Measurements from ENCODE around the gene POU6F1.
"Not testable (repeated sequence)": the region's sequence is repeated elsewhere in the genome, so short reads cannot be mapped to it uniquely, and the experiment has no call there.

Gene POU6F1

DNA sequence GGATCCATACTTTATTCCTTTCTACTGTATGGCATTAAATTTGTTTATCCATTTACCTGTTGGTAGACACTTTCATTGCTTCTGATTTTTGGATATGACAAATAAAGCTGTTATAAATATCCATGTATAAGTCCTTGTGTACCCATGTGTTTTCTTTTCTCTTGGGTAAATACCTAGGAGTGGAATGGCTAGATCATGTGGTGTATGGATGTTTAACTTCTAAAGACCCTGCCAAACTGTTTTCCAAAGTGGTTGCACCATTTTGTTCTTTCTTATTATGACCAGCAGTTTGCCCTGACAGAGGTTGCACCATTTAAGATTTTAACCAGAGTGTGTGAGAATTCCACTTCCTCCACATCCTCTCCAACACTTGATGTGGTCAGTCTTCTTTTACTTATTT lies 14.8 kb upstream of the POU6F1 start:
- TF ChIP-seq, protein P1, sequence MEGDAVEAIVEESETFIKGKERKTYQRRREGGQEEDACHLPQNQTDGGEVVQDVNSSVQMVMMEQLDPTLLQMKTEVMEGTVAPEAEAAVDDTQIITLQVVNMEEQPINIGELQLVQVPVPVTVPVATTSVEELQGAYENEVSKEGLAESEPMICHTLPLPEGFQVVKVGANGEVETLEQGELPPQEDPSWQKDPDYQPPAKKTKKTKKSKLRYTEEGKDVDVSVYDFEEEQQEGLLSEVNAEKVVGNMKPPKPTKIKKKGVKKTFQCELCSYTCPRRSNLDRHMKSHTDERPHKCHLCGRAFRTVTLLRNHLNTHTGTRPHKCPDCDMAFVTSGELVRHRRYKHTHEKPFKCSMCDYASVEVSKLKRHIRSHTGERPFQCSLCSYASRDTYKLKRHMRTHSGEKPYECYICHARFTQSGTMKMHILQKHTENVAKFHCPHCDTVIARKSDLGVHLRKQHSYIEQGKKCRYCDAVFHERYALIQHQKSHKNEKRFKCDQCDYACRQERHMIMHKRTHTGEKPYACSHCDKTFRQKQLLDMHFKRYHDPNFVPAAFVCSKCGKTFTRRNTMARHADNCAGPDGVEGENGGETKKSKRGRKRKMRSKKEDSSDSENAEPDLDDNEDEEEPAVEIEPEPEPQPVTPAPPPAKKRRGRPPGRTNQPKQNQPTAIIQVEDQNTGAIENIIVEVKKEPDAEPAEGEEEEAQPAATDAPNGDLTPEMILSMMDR (conservative IDR thresholded peaks at IDR 0.05; ENCODE audit: low read depth) = no peak
- CTCF ChIA-PET = no interaction called here
- DNase-seq (ENCODE audit: low spot score) = no peak
- POLR2A ChIA-PET (ENCODE audit: low non-redundant PET) = interaction anchor here (0.7 kb wide), 1 partner anchor 108 kb away, joined by 5 read pairs; no protein-coding TSS in a partner anchor
- H3K27ac ChIP-seq = no peak overlapping the region

DNA sequence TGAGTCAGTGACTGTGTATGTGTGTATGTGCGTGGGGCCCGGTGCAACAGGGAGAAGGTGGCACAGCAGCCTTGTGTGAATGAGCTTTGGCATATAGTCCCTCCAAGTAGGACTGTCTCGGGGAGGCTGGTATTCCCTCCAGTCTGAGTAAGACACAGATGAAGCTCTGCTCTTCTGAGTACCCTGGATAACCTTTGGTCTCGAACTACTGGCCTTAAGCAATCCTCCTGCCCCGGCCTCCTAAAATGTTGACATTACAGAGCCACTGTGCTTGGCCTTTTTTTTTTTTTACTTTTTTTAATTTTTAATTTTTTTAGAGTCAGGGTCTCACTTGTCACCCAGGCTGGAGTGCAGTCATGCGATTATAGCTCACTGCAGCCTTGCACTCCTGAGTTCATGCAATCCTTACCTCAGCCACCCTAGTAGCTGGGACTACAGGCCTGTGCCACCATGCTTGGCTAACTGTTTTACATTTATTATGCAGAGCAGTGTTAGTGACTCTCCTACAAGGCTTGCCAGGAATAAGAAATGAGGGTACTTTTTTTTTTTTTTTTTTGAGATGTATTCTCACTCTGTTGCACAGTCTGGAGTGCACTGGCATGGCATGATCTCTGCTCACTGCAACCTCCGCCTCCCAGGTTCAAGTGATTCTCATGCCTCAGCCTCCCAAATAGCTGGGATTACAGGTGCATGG lies 11.4 kb upstream of the POU6F1 start:
- ChIA-PET POLR2A (ENCODE audit: low non-redundant PET) (interaction anchor here (0.5 kb wide), 1 partner anchor 766 kb away, joined by 5 read pairs; no protein-coding TSS in a partner anchor), CTCF (interaction anchor here (0.6 kb wide), 1 partner anchor 168 kb away, joined by 3 read pairs; no protein-coding TSS in a partner anchor)
- no peak for DNase-seq (ENCODE audit: low spot score)
- TF ChIP-seq, protein P1 (conservative IDR thresholded peaks at IDR 0.05; ENCODE audit: low read depth) = no peak
- no peak overlapping the region for H3K27ac ChIP-seq

DNA sequence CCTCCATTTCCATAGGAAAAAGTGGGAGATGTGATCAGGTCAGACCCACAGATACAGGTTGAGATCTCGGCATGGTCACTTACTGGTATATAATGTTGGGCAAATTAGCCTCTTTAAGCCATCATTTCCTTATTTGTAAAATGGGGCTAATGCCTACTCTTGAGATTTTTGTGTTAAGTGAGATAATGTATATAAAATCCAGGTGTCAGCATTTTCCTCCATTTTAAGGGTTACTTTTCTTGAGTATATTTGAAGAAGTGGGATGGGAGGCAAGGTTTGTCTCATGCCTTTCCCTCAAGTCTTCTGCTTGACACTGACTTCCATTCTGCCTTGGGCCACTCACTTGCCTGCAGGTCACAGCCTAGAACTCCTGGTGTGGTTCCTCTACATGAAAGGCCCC lies 10.1 kb upstream of the POU6F1 start:
- TF ChIP-seq, protein P1 (conservative IDR thresholded peaks at IDR 0.05; ENCODE audit: low read depth) = no peak
- no peak overlapping the region for H3K27ac ChIP-seq
- CTCF ChIA-PET = no interaction called here
- DNase-seq (ENCODE audit: low spot score) = no peak
- POLR2A ChIA-PET (ENCODE audit: low non-redundant PET) = no interaction called here

DNA sequence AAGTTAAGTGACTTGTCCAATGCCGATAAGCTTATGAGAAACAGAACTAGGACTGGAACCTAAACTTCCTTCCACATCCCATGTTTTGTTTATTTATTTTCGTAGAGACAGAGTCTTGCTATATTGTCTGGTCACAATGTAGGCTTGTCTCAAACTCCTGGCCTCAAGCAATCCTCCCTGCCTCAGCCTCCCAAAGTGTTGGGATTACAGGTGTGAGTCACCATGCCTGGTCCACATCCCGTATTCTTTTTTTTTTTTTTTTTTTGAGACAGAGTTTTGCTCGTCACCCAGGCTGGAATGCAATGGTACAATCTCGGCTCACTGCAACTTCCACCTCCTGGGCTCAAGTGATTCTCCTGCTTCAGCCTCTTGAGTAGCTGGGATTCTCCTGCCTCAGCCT lies 9.2 kb upstream of the POU6F1 start:
- POLR2A ChIA-PET (ENCODE audit: low non-redundant PET); H3K27ac ChIP-seq; CTCF ChIA-PET; DNase-seq (ENCODE audit: low spot score): not testable (repeated sequence)

DNA sequence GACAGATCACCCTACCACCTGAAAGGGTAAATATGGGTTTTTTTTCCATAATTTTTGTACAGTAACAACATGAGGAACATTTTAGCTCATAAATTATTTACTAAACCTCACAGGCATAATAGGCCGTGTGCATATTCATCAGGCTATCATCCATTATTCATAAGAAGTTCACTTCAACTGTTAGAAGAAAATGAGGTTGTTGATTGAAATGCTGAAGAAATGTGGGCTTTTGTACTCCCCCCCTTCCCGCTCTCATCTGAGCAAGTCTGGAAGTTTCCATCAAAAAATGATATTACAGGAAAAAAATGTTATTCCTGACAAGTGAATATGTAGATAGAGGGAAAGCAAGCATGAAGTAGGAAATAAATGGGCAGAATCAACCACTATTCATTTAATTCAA lies 7.9 kb upstream of the POU6F1 start:
- ChIA-PET POLR2A (ENCODE audit: low non-redundant PET) (no interaction called here), CTCF (no interaction called here)
- TF ChIP-seq, protein P1 (conservative IDR thresholded peaks at IDR 0.05; ENCODE audit: low read depth) = no peak
- no peak for DNase-seq (ENCODE audit: low spot score)
- H3K27ac ChIP-seq = no peak overlapping the region

DNA sequence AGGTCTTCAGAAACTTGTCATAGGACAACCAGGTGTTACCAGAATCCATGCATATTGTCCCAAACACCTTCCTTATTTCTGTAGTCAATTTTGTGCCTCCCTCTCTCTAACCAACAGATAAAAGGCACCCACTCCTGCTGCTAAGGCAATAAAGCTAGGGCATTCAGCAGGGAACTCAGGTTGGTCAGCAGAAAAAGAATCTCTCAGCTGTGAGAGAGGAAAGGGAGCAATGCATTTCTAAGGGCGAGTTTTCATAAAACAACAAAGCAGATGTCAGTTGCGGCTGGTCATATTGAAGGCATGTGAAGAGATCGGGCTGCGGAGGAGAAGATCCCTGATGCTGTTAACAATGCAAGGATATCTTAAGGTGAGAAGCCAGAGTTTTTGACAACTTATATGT lies 7.4 kb upstream of the POU6F1 start:
- ChIA-PET CTCF (no interaction called here), POLR2A (ENCODE audit: low non-redundant PET) (no interaction called here)
- no peak overlapping the region for H3K27ac ChIP-seq
- TF ChIP-seq, protein P1 (conservative IDR thresholded peaks at IDR 0.05; ENCODE audit: low read depth) = no peak
- no peak for DNase-seq (ENCODE audit: low spot score)

DNA sequence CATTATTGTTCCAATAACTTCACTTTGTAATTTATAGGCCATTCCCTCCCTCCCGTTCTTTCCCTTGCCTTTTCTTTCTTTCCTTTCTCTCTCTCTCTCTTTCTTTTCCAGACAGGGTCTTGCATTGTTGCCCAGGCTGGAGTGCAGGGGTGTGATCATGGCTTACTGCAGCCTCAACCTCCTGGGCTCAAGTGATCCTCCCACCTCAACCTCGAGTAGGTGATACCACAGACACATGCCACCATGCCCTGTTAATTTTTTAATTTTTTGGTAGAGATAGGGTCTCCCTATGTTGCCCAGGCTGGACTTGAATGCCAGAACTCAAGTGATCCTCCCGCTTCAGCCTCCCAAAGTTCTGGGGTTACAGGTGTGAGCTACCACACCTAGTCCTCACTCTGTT lies 6.8 kb upstream of the POU6F1 start:
- no peak for DNase-seq (ENCODE audit: low spot score)
- POLR2A ChIA-PET (ENCODE audit: low non-redundant PET) = no interaction called here
- TF ChIP-seq, protein P1 (conservative IDR thresholded peaks at IDR 0.05; ENCODE audit: low read depth) = no peak
- no peak overlapping the region for H3K27ac ChIP-seq
- CTCF ChIA-PET = no interaction called here

Measured in RWPE1 (cell line).